Fibroblast of pulmonary artery (primary cell): Measurements from ENCODE around the gene MCM8.

ENCODE experiments used
- DNase-seq: peaks from one replicate; pipeline ENCODE4 v3.0.0-alpha.2; 2010; ENCODE audit warnings: low read depth
- H3K4me3 ChIP-seq: replicated peaks from 2 replicates; pipeline ENCODE4 v1.5.1; 2011; ENCODE audit warnings: low read depth, mild to moderate bottlenecking, control low read depth, low read length, moderate library complexity
- TF ChIP-seq, protein P1 (sequence below): IDR thresholded peaks from 2 replicates; pipeline ENCODE4 v1.5.1; 2011; ENCODE audit warnings: mild to moderate bottlenecking, control low read depth, low read length, inconsistent platforms; ENCODE audit errors: missing control alignments

The MCM8 gene

DNA sequence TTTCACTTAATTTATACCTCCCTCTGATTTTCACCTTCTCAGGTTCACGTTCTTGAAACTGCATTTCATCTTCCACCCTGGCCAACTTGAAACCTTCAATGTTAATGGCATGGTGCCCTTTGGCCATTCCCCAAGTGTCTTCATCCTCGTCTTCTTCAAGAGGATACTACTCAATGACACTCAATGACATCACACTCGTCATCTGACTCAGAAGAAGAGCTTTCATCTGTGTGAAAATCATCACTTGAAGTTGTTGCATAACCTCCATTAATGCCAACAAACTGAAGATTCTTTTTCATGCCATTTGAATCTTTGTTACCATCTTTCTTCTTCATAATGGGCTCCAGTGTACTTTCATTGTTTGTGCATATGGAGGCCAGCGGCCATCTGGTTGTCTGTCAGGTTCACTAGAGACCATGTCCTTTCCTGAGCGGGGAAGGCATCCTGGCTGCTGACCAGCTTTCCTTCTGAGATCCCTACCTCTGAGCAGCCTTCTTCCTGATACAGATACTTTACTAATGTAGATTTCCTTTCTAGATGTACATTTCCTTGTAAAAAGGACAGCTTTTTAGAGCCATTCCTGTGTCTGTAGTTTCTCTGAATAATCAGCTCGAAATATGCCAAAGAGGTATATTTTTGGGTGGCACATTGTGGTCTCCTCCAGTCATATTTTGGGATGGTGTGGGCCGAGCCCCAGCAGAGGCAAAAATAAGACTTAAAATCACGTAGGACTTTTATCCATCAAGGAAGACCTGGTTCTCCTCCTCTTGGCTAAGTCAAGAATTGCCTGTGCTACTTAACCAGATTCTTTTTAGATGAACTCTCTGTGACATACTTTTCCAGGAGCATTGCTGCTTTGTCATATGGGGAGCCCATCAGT lies 21.4 kb upstream of the MCM8 start:
- TF ChIP-seq, protein P1, sequence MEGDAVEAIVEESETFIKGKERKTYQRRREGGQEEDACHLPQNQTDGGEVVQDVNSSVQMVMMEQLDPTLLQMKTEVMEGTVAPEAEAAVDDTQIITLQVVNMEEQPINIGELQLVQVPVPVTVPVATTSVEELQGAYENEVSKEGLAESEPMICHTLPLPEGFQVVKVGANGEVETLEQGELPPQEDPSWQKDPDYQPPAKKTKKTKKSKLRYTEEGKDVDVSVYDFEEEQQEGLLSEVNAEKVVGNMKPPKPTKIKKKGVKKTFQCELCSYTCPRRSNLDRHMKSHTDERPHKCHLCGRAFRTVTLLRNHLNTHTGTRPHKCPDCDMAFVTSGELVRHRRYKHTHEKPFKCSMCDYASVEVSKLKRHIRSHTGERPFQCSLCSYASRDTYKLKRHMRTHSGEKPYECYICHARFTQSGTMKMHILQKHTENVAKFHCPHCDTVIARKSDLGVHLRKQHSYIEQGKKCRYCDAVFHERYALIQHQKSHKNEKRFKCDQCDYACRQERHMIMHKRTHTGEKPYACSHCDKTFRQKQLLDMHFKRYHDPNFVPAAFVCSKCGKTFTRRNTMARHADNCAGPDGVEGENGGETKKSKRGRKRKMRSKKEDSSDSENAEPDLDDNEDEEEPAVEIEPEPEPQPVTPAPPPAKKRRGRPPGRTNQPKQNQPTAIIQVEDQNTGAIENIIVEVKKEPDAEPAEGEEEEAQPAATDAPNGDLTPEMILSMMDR = no peak
- no peak for DNase-seq
- no peak overlapping the region for H3K4me3 ChIP-seq

DNA sequence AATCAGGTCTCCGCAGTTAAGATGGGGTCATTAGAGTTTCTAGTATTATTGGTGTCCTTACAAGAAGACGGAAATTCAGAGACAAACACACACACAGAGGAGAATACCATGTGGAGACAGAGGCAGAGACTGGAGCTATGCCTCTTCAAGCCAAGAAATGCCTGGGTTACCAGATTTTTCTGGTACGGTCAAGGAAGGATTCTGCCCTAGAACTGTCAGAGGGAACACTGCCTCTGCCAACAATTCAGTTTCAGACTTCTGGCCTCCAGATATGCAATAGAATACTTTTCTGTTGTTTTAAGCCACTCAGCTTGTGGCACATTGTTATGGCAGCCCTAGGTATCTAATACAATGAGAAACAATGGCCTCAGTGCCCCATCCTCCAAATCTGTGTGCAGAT lies 19.0 kb upstream of the MCM8 start:
- TF ChIP-seq, protein P1 = no peak
- no peak overlapping the region for H3K4me3 ChIP-seq
- DNase-seq = no peak

DNA sequence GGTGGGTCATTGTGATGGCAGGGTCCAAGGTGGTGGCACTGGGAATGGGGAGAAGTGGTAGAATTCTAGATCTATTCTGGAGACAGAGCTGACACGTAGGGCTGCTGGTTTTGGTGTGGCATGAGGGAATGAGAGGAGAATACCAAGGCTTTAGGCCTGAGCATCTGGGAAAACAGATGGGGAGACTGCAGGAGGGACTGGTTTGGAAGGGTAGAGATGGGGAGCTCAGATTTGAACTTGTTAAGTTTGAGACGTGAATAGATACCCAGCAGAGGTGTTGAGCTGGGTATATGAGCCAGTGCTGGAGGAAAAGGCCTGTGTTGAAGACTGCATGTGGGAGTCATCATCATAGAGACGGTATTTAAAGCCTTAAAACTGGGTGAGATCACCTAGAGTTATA lies 17.7 kb upstream of the MCM8 start:
- TF ChIP-seq, protein P1 = no peak
- no peak for DNase-seq
- no peak overlapping the region for H3K4me3 ChIP-seq

DNA sequence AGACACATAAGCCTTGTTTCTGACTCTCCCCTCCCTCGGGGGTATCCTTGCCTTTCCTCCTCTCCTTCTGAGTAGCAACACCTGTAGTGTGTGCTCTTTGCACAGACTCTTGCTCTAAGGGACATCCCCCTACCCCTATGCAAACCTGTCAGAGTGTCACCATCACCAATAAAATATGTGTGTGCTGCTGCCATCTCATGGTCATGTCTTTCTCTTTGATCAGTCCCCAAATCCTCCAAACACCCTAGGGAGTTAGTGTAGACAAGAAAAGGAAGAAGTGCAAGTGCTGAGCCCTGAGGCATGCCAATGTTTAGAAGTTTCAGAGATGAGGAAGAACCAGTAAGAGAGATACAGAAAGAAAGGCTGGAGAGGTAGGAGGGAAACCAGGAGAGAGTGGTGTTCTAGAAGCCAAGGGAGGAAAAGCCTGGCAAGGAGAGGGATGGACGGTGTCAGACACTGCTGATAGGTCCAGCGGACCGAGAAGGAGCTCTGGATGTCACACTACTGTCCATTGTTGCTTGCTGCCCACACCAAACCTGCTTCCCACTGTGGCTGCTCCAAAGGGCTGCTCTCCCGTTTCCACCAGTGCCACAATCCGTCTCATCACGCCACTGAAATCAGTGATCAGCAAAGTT lies 16.5 kb upstream of the MCM8 start:
- TF ChIP-seq, protein P1 = peak; percentile 34
- DNase-seq = peak; percentile 36

DNA sequence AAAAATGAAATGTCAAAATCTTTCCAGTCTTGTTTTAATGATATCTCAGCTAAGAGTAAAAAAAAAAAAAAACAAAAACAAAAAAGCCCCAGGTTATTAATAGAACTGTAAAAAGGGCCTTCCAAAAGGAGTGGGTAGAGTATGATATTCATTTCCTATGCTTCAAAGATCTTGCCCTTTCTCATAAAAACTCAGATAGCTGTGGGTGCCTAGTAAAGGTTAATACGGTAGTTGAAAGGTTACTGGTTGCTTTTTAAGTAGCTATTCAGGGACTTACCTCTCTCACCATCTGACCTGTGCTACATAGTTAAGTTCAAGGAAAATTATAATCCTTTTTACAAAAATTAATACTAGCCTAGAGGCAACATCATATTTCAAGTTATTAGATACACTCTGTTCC lies 15.1 kb upstream of the MCM8 start:
- no peak overlapping the region for H3K4me3 ChIP-seq
- no peak for DNase-seq
- TF ChIP-seq, protein P1 = no peak

More for the DNA sequence above, 16.5 kb upstream of the MCM8 start:
- no peak overlapping the region for H3K4me3 ChIP-seq

DNA sequence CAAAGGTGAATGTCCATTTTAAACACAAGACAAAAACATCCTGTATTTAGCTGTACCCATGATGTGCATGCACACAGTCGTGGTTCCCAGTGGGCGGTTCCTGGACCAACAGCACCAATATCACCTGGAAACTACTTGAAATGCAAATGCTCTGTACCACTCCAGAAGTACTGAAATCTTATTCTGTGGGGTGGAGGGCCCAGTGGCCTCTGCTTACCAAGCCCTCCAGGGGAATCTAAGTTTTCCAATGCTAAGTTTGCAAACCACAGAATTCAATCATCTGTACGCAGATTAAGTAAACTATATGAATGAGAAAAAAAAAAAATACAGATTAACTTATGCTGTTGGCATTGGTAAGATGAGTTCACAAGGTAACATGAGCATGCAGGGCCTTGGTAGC lies 14.2 kb upstream of the MCM8 start:
- no peak overlapping the region for H3K4me3 ChIP-seq
- TF ChIP-seq, protein P1 = no peak
- no peak for DNase-seq
